ENCODE data around the gene SORCS1. TPM values are rescaled to one million over a fixed set of nuclear protein-coding genes. Genes with fewer than 3 reads are reported as not detected.
A peak's percentile ranks its signal among the peaks of the same experiment; 100 is the strongest.
"Not testable (repeated sequence)": the region's sequence is repeated elsewhere in the genome, so short reads cannot be mapped to it uniquely, and the experiment has no call there.

SORCS1 gene
- total RNA-seq, 1 donor from 2014 or later = 0.23 TPM

DNA sequence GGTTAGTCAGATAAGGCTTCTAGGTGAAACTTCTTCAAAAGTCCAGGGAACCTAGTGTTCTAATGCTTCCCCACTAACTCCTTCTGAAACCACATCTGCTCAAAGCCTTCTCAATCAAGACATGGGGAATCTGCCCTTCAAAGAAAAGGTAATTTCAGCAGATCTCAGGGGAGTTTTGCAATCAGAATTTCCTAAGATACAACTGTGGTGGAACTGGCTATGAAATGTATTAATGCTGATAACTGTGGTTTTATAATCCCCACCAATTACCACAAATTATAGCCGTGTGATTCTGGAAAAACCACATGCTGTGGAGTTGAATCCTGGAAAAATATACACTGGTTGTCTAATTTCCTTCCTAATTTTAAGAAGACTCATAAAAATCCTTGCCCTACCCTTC, 233.8 kb downstream of the SORCS1 start:
- Histone ChIP-seq H3K27ac (no peak overlapping the region), H3K9me3 (no peaks in the 10 kb centered on the region), H3K36me3 (no peaks in the 10 kb centered on the region), H3K4me3 (no peak overlapping the region), H3K27me3 (no peaks in the 10 kb centered on the region), H3K4me1 (peaks cover 5% of the 10 kb centered on the region)
- no peak for DNase-seq
- ATAC-seq = peak; percentile 43
- TF ChIP-seq, protein P1, sequence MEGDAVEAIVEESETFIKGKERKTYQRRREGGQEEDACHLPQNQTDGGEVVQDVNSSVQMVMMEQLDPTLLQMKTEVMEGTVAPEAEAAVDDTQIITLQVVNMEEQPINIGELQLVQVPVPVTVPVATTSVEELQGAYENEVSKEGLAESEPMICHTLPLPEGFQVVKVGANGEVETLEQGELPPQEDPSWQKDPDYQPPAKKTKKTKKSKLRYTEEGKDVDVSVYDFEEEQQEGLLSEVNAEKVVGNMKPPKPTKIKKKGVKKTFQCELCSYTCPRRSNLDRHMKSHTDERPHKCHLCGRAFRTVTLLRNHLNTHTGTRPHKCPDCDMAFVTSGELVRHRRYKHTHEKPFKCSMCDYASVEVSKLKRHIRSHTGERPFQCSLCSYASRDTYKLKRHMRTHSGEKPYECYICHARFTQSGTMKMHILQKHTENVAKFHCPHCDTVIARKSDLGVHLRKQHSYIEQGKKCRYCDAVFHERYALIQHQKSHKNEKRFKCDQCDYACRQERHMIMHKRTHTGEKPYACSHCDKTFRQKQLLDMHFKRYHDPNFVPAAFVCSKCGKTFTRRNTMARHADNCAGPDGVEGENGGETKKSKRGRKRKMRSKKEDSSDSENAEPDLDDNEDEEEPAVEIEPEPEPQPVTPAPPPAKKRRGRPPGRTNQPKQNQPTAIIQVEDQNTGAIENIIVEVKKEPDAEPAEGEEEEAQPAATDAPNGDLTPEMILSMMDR (IDR thresholded peaks at IDR 0.05) = no peak
- intact Hi-C loops (cut with DNase I) = no loop called here

DNA sequence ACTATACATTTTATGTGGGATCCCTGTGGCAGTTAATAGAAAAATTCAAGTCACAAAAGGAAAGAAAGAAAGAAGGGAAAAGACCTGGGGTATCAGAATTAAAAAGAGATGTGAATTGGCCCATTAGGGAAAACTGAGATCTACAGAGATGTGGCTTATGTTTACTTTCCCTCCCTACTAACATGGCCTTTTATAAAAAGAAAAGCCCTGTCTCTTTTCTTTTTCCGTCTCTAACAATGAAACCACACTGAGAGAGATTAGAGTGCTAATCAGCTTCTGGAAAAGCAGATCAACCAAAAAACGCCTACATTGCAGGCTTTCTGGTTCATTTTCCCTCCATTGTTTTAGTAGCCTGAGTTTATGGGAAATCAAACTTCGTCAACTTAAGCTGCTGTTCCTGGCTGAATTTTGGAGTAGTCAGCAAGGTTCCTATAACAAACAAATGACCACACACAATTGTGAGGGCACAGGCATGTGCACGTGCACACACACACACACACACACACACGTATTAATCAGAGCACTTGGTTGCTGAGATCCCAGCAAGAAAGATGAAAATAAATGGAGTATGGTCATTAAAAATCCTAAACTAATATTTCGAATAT, 235.1 kb downstream of the SORCS1 start:
- Histone ChIP-seq H3K9me3 (no peaks in the 10 kb centered on the region), H3K36me3 (no peaks in the 10 kb centered on the region), H3K27ac (no peak overlapping the region), H3K27me3 (no peaks in the 10 kb centered on the region), H3K4me3 (no peak overlapping the region), H3K4me1 (peaks cover 5% of the 10 kb centered on the region)
- intact Hi-C loops (cut with DNase I) = no loop called here
- ATAC-seq = no peak
- no peak for DNase-seq
- TF ChIP-seq, protein P1 (IDR thresholded peaks at IDR 0.05) = no peak

DNA sequence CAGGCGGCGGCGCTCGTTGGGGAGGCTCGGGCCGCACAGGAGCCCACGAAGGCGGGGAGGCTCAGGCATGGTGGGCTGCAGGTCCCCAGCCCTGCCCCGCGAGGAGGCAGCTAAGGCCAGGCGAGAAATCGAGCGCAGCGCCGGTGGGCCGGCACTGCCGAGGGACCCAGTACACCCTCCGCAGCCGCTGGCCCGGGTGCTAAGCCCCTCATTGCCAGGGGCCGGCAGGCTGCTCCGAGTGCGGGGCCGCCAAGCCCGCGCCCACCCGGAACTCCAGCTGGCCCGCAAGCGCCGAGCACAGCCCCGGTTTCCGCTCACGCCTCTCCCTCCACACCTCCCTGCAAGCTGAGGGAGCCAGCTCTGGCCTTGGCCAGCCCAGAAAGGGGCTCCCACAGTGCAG, 236.4 kb downstream of the SORCS1 start:
- H3K4me3 ChIP-seq; H3K27ac ChIP-seq; H3K36me3 ChIP-seq; H3K4me1 ChIP-seq; H3K27me3 ChIP-seq; ATAC-seq; intact Hi-C loops (cut with DNase I); H3K9me3 ChIP-seq; DNase-seq: not testable (repeated sequence)

DNA sequence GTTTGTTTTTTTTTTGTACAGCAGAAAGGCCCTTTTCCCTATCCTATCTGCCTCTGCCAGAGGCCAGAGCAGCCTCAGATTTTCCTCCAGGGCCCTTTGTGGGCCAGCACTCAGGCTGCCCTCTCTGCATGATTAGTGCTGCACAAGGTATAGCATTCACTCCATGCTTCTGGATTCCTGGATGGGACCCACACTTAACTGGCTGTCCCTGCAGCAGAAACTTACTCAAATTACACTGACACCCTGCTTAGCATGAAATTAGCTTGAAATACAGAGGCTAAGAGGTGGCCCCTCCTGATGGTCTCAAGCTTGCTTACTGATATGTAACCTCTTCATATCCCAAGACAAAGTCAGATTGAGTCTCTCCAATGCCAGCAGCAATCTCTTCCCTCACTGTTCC, 239.3 kb downstream of the SORCS1 start:
- TF ChIP-seq, protein P1 (IDR thresholded peaks at IDR 0.05) = no peak
- Histone ChIP-seq H3K4me1 (no peaks in the 10 kb centered on the region), H3K4me3 (no peak overlapping the region), H3K27ac (no peak overlapping the region), H3K9me3 (no peaks in the 10 kb centered on the region), H3K27me3 (no peaks in the 10 kb centered on the region), H3K36me3 (no peaks in the 10 kb centered on the region)
- intact Hi-C loops (cut with DNase I) = no loop called here
- DNase-seq = no peak
- no peak for ATAC-seq

DNA sequence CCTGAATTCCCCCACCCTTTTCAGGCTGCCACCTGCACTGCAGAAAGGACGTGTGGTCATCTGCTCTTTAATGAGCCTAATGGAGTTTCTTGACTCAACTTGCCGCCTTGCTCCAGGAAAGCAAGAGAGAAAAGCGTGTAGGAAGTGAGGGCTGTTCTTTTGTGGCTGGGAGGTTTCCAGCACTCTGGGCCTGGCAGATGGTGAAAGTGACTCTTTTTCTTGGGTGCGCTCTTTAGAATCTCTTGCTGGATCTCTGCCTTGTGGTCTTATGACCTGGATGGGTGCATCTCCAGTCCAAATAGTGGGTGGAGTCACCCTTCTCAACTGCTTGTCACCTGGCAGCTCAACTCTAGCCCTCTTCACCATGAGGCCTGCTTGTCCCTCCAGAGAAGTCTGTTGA, 244.0 kb downstream of the SORCS1 start:
- Histone ChIP-seq H3K27me3 (no peaks in the 10 kb centered on the region), H3K4me1 (no peaks in the 10 kb centered on the region), H3K4me3 (no peak overlapping the region), H3K36me3 (no peaks in the 10 kb centered on the region), H3K9me3 (no peaks in the 10 kb centered on the region), H3K27ac (no peak overlapping the region)
- intact Hi-C loops (cut with DNase I) = no loop called here
- no peak for ATAC-seq
- TF ChIP-seq, protein P1 (IDR thresholded peaks at IDR 0.05) = no peak
- DNase-seq = no peak

DNA sequence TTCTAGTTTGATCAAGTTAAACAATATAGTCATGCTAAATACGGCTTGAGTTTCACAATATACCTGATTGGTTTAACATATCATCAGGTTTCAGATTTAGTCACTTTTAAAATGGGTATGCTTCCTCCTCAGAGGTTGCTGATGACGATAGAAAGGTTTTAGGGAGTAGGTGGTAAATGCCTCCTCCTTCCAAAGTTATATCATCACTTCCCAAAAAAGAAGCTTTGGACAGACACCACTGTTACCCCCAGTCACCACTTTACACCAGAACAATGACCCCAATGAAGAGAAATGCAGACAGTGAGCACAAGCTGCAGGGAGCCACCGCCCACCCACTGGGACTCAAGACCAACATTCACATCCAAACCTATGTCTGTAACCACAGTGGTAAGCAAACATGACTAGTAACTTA, 244.6 kb downstream of the SORCS1 start:
- intact Hi-C loops (cut with DNase I) = no loop called here
- no peak for DNase-seq
- no peaks in the 10 kb centered on the region for H3K36me3 ChIP-seq
- H3K27me3 ChIP-seq = no peaks in the 10 kb centered on the region
- no peak overlapping the region for H3K4me3 ChIP-seq
- TF ChIP-seq, protein P1 (IDR thresholded peaks at IDR 0.05) = no peak
- no peak for ATAC-seq
- no peaks in the 10 kb centered on the region for H3K4me1 ChIP-seq
- H3K9me3 ChIP-seq = no peaks in the 10 kb centered on the region
- no peak overlapping the region for H3K27ac ChIP-seq
